ENCODE measurements around the gene YAF2.

DNA sequence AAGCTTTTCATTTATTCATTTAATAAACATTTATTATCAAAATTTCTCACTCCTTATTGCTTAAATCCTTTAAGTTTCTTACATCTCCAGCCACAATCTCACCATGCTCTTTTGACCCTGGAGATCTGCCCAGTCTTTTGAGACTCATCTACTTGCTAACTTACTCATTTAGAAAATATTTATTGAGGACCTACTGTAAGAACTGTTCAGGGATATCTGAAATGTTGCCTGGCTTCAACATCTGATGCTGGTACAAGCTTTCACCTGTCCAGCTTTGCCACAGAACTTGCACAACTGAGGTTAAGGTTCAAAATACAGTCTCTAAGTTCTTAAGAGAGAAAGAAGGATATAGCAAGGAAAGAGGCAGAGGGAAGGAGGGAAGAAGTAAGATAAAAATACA, 75.9 kb downstream of the YAF2 start:
- TF ChIP-seq EZH2 (IDR thresholded peaks at IDR 0.05; ENCODE audit: borderline replicate concordance, low read depth, low read length, severe bottlenecking), result no peak
- TF ChIP-seq, protein P1, sequence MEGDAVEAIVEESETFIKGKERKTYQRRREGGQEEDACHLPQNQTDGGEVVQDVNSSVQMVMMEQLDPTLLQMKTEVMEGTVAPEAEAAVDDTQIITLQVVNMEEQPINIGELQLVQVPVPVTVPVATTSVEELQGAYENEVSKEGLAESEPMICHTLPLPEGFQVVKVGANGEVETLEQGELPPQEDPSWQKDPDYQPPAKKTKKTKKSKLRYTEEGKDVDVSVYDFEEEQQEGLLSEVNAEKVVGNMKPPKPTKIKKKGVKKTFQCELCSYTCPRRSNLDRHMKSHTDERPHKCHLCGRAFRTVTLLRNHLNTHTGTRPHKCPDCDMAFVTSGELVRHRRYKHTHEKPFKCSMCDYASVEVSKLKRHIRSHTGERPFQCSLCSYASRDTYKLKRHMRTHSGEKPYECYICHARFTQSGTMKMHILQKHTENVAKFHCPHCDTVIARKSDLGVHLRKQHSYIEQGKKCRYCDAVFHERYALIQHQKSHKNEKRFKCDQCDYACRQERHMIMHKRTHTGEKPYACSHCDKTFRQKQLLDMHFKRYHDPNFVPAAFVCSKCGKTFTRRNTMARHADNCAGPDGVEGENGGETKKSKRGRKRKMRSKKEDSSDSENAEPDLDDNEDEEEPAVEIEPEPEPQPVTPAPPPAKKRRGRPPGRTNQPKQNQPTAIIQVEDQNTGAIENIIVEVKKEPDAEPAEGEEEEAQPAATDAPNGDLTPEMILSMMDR (IDR thresholded peaks at IDR 0.05; ENCODE audit: borderline replicate concordance, extremely low read depth, low read length, poor library complexity, severe bottlenecking), result no peak

Measured in DND-41 (cell line).